Stomach (tissue), 4 donors: ENCODE measurements around the gene TMEM185A.

Source experiments
- EP300 ChIP-seq: sonication (generic); formaldehyde crosslinking; IDR thresholded peaks from one replicate; pipeline ENCODE4 v1.6.1; 2017; ENCODE audit warnings: antibody characterized with exemption
- POLR2A ChIP-seq, 4 donors: fragments of 450-650 bp; IDR thresholded peaks; one replicate each; pipeline ENCODE4 v1.6.1; 2016; ENCODE audit warnings: antibody characterized with exemption in 4 of 4, control low read depth in 2 of 4, mild to moderate bottlenecking in 1 of 4, moderate library complexity in 1 of 4
- POLR2AphosphoS5 ChIP-seq, 3 donors: sonication (generic); formaldehyde crosslinking; IDR thresholded peaks; one replicate each; pipeline ENCODE4 v1.6.1; 2016; ENCODE audit warnings: antibody characterized with exemption in 3 of 3
- TF ChIP-seq, protein P1 (sequence below), 7 experiments: fragments of 450-650 bp in 4 of 7; fragments of 200-600 bp in 3 of 7; sonication (generic) in 3 of 7; IDR thresholded peaks; one replicate each; pipeline ENCODE4 v1.5.1; 2016 to 2019; ENCODE audit warnings: antibody characterized with exemption in 7 of 7, control low read depth in 2 of 7, mild to moderate bottlenecking in 1 of 7

- TF ChIP-seq, protein P1, sequence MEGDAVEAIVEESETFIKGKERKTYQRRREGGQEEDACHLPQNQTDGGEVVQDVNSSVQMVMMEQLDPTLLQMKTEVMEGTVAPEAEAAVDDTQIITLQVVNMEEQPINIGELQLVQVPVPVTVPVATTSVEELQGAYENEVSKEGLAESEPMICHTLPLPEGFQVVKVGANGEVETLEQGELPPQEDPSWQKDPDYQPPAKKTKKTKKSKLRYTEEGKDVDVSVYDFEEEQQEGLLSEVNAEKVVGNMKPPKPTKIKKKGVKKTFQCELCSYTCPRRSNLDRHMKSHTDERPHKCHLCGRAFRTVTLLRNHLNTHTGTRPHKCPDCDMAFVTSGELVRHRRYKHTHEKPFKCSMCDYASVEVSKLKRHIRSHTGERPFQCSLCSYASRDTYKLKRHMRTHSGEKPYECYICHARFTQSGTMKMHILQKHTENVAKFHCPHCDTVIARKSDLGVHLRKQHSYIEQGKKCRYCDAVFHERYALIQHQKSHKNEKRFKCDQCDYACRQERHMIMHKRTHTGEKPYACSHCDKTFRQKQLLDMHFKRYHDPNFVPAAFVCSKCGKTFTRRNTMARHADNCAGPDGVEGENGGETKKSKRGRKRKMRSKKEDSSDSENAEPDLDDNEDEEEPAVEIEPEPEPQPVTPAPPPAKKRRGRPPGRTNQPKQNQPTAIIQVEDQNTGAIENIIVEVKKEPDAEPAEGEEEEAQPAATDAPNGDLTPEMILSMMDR (IDR thresholded peaks at IDR 0.05): no peak
- TF ChIP-seq EP300: no peak
- no peak for TF ChIP-seq POLR2AphosphoS5 (IDR thresholded peaks at IDR 0.05)
- no peak for TF ChIP-seq POLR2A (IDR thresholded peaks at IDR 0.05)
These were observed 8.0 kb upstream of the TMEM185A start for GRCh38 chrX:149639568-149639967.
